Liver (tissue), 9 donors: ENCODE data around the gene STK33. TPM values are rescaled to one million over a fixed set of nuclear protein-coding genes. Genes with fewer than 3 reads are reported as not detected.

ENCODE experiments used
- DNase-seq: peaks from one replicate; pipeline ENCODE4 v3.0.0-alpha.2; 2017; ENCODE audit warnings: low spot score
- H3K27ac ChIP-seq, 2 donors: one replicate each; pipeline ENCODE4 v1.7.0; 2013; ENCODE audit warnings: inconsistent platforms in 2 of 2, low read length in 2 of 2, control low read depth in 1 of 2, low read depth in 1 of 2, mild to moderate bottlenecking in 1 of 2
- H3K27me3 ChIP-seq, 4 donors: one replicate each; pipeline versions ENCODE4 v1.6.1 to v1.7.0; 2013; ENCODE audit warnings: low read length in 3 of 4, inconsistent platforms in 1 of 4, mild to moderate bottlenecking in 1 of 4, moderate library complexity in 1 of 4; ENCODE audit not compliant: control insufficient read depth in 4 of 4, insufficient read depth in 4 of 4
- H3K36me3 ChIP-seq, 4 donors: one replicate each; pipeline versions ENCODE4 v1.6.1 to v1.7.0; 2013; ENCODE audit warnings: low read length in 3 of 4, mild to moderate bottlenecking in 3 of 4, low read depth in 1 of 4, moderate library complexity in 1 of 4; ENCODE audit not compliant: control insufficient read depth in 4 of 4, insufficient read depth in 3 of 4
- H3K4me1 ChIP-seq, 4 donors: one replicate each; pipeline versions ENCODE4 v1.6.1 to v1.7.0; 2013; ENCODE audit warnings: low read length in 3 of 4, mild to moderate bottlenecking in 3 of 4, moderate library complexity in 1 of 4; ENCODE audit not compliant: control insufficient read depth in 4 of 4, insufficient read depth in 4 of 4
- H3K4me3 ChIP-seq, 3 donors: one replicate each; pipeline versions ENCODE4 v1.6.1 to v1.7.0; 2013; ENCODE audit warnings: low read length in 3 of 3, control low read depth in 1 of 3, low read depth in 1 of 3, mild to moderate bottlenecking in 1 of 3
- H3K9ac ChIP-seq, 2 donors: one replicate each; pipeline ENCODE4 v1.7.0; 2013; ENCODE audit warnings: low read length in 2 of 2, mild to moderate bottlenecking in 2 of 2, moderate library complexity in 2 of 2, control low read depth in 1 of 2, low read depth in 1 of 2
- H3K9me3 ChIP-seq, 4 donors: one replicate each; pipeline versions ENCODE4 v1.6.1 to v1.7.0; 2013; ENCODE audit warnings: low read length in 3 of 4; ENCODE audit not compliant: control insufficient read depth in 4 of 4
- FOXA1 ChIP-seq: IDR thresholded peaks from 2 replicates; pipeline ENCODE4 v1.6.1; 2016; ENCODE audit warnings: antibody characterized with exemption
- FOXA2 ChIP-seq: IDR thresholded peaks from 2 replicates; pipeline ENCODE4 v1.6.1; 2016; ENCODE audit warnings: antibody characterized with exemption
- GABPA ChIP-seq, 2 donors: IDR thresholded peaks in 1 of 2; conservative IDR thresholded peaks in 1 of 2; 2 replicates each; pipeline ENCODE4 v1.6.1; 2016; ENCODE audit warnings: antibody characterized with exemption in 2 of 2, mild to moderate bottlenecking in 1 of 2, moderate library complexity in 1 of 2
- HNF4A ChIP-seq, 2 donors: conservative IDR thresholded peaks; 2 replicates each; pipeline ENCODE4 v1.6.1; 2016; ENCODE audit warnings: antibody characterized with exemption in 2 of 2, mild to moderate bottlenecking in 2 of 2
- HNF4G ChIP-seq: IDR thresholded peaks from 2 replicates; pipeline ENCODE4 v1.6.1; 2016; ENCODE audit warnings: antibody characterized with exemption
- JUND ChIP-seq, 2 donors: IDR thresholded peaks; 2 replicates each; pipeline ENCODE4 v1.6.1; 2016; ENCODE audit warnings: antibody characterized with exemption in 2 of 2
- NR2F2 ChIP-seq: IDR thresholded peaks from 2 replicates; pipeline ENCODE4 v1.6.1; 2016; ENCODE audit warnings: antibody characterized with exemption
- RAD21 ChIP-seq, 2 donors: IDR thresholded peaks; 2 replicates each; pipeline ENCODE4 v1.6.1; 2016; ENCODE audit warnings: antibody characterized with exemption in 2 of 2, mild to moderate bottlenecking in 2 of 2
- RXRA ChIP-seq, 2 donors: IDR thresholded peaks; 2 replicates each; pipeline ENCODE4 v1.6.1; 2017 to 2018; ENCODE audit warnings: antibody characterized with exemption in 2 of 2, mild to moderate bottlenecking in 1 of 2
- SP1 ChIP-seq: IDR thresholded peaks from 2 replicates; pipeline ENCODE4 v1.6.1; 2018; ENCODE audit warnings: antibody characterized with exemption, mild to moderate bottlenecking
- YY1 ChIP-seq: IDR thresholded peaks from 2 replicates; pipeline ENCODE4 v1.6.1; 2016; ENCODE audit warnings: antibody characterized with exemption, mild to moderate bottlenecking
- whole genome bisulfite sequencing: extraction: QIAGEN DNeasy Blood & Tissue Kit; methylation state at CpG from one replicate; pipeline ENCODE4 v1.1.7; 2013; 5-methylcytosine and 5-hydroxymethylcytosine counted together
- polyA plus RNA-seq, 2 donors: library from polyadenylated mRNA; stranded (reverse) in 1 of 2; unstranded in 1 of 2; fragments of 200-250 nt in 1 of 2; fragments of >200 nt in 1 of 2; fragmentation: Nextera tagmentation in 1 of 2; extraction: Ambion mirVana in 1 of 2; gene quantifications; one replicate each; pipeline versions ENCODE4 v1.2.1 to v1.2.3, GENCODE V29; 2013 to 2015
- total RNA-seq, 2 donors: library from RNA; depleted of rRNA; stranded (reverse); fragments of >200 nt; gene quantifications; one replicate each; pipeline ENCODE4 v1.2.3, GENCODE V29; 2014
- TF ChIP-seq, protein P1 (sequence below): IDR thresholded peaks from 2 replicates; pipeline ENCODE4 v1.6.1; 2016; ENCODE audit warnings: antibody characterized with exemption
- TF ChIP-seq, protein P2 (sequence below): IDR thresholded peaks from 2 replicates; pipeline ENCODE4 v1.6.1; 2016; ENCODE audit warnings: antibody characterized with exemption, mild to moderate bottlenecking
- TF ChIP-seq, protein P3 (sequence below): fragments of 150-350 bp; IDR thresholded peaks from 2 replicates; pipeline ENCODE4 v1.5.1; 2017; ENCODE audit warnings: improper control_type of control experiment, low read depth, low read length; ENCODE audit not compliant: missing input control
- TF ChIP-seq, protein P4 (sequence below): IDR thresholded peaks from 2 replicates; pipeline ENCODE4 v1.6.1; 2016; ENCODE audit warnings: antibody characterized with exemption
- donor health status: healthy.
- donor health status: healthy.
- donor health status: healthy.
- donor health status: healthy.
- donor health status: healthy.

The STK33 gene
- total and polyA plus RNA-seq, 4 donors = 0.09 to 1.1 (median 0.52) TPM

DNA sequence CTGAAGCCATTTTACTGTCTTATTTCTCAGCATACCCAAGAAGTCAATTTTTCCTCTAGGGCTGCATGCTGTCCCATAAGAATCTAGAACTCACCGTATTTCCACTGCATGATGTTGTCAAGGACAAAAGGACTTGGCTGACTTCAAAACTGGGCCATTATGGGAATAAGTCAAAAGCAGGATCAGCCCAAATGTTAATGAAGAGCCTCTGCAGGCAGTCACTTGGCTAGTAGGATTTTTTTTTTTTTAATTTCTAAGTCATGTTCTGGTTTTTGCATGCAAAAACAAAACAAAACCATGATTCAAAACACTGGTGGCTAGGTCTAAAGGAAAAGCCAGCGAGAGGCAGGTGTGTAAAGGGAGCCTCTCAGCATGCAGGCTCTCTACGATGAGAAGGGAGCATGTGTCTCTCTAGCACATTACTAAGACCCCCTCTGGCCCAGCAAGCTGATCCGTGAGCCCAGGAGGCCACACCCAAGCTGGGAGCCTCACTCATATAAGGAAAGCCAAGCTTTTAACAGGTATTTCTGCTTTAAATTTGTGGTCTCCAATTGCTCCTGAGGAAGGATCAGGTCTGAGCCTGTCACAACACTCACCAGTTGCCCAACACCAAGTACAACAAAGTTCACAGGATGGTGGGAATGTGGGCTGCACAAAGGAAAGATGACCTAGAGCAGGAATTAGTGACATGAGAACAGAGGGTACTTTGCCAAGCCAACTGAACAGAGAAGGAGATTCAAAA, 21.4 kb upstream of the STK33 start (continued):
- TF ChIP-seq, protein P1, sequence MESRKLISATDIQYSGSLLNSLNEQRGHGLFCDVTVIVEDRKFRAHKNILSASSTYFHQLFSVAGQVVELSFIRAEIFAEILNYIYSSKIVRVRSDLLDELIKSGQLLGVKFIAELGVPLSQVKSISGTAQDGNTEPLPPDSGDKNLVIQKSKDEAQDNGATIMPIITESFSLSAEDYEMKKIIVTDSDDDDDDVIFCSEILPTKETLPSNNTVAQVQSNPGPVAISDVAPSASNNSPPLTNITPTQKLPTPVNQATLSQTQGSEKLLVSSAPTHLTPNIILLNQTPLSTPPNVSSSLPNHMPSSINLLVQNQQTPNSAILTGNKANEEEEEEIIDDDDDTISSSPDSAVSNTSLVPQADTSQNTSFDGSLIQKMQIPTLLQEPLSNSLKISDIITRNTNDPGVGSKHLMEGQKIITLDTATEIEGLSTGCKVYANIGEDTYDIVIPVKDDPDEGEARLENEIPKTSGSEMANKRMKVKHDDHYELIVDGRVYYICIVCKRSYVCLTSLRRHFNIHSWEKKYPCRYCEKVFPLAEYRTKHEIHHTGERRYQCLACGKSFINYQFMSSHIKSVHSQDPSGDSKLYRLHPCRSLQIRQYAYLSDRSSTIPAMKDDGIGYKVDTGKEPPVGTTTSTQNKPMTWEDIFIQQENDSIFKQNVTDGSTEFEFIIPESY = no peak

DNA sequence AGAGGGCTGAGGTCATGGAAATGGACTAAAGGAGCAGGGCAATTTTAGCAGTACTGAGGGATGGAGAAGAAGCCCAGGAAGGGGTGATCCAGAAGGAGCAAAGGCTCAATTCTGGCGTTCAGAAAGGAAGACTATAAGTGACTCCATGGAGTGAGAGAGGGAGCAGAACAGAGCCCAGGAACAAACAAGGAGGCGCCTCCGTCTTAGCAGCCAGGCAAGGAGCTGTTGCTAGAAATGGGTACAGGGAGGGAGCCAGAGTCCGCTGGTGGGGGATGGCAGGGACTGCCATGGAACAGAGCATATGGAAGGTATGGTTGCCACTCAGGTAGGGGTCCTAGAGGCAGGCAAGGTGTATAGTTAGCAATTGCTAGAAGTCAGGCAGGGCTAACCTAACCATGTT, 20.5 kb upstream of the STK33 start:
- H3K36me3 ChIP-seq = peaks cover 4 to 45% (median 17%) of the 10 kb centered on the region in 4 donors
- no peak overlapping the region for H3K27ac ChIP-seq
- DNase-seq = no peak
- no peaks in the 10 kb centered on the region for H3K9me3 ChIP-seq
- no peak for TF ChIP-seq RXRA (IDR thresholded peaks at IDR 0.05)
- TF ChIP-seq JUND (IDR thresholded peaks at IDR 0.05) = no peak
- TF ChIP-seq, protein P2, sequence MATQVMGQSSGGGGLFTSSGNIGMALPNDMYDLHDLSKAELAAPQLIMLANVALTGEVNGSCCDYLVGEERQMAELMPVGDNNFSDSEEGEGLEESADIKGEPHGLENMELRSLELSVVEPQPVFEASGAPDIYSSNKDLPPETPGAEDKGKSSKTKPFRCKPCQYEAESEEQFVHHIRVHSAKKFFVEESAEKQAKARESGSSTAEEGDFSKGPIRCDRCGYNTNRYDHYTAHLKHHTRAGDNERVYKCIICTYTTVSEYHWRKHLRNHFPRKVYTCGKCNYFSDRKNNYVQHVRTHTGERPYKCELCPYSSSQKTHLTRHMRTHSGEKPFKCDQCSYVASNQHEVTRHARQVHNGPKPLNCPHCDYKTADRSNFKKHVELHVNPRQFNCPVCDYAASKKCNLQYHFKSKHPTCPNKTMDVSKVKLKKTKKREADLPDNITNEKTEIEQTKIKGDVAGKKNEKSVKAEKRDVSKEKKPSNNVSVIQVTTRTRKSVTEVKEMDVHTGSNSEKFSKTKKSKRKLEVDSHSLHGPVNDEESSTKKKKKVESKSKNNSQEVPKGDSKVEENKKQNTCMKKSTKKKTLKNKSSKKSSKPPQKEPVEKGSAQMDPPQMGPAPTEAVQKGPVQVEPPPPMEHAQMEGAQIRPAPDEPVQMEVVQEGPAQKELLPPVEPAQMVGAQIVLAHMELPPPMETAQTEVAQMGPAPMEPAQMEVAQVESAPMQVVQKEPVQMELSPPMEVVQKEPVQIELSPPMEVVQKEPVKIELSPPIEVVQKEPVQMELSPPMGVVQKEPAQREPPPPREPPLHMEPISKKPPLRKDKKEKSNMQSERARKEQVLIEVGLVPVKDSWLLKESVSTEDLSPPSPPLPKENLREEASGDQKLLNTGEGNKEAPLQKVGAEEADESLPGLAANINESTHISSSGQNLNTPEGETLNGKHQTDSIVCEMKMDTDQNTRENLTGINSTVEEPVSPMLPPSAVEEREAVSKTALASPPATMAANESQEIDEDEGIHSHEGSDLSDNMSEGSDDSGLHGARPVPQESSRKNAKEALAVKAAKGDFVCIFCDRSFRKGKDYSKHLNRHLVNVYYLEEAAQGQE = no peak
- no peak for TF ChIP-seq FOXA1
- TF ChIP-seq RAD21 (IDR thresholded peaks at IDR 0.05) = no peak
- TF ChIP-seq SP1 = no peak
- TF ChIP-seq, protein P3, sequence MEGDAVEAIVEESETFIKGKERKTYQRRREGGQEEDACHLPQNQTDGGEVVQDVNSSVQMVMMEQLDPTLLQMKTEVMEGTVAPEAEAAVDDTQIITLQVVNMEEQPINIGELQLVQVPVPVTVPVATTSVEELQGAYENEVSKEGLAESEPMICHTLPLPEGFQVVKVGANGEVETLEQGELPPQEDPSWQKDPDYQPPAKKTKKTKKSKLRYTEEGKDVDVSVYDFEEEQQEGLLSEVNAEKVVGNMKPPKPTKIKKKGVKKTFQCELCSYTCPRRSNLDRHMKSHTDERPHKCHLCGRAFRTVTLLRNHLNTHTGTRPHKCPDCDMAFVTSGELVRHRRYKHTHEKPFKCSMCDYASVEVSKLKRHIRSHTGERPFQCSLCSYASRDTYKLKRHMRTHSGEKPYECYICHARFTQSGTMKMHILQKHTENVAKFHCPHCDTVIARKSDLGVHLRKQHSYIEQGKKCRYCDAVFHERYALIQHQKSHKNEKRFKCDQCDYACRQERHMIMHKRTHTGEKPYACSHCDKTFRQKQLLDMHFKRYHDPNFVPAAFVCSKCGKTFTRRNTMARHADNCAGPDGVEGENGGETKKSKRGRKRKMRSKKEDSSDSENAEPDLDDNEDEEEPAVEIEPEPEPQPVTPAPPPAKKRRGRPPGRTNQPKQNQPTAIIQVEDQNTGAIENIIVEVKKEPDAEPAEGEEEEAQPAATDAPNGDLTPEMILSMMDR = no peak
- no peak for TF ChIP-seq YY1
- TF ChIP-seq HNF4A (conservative IDR thresholded peaks at IDR 0.05) = no peak
- WGBS = 98% methylated on average over 4 of the region's 4 CpGs
- no peak overlapping the region for H3K9ac ChIP-seq
- H3K27me3 ChIP-seq = no peaks in the 10 kb centered on the region
- no peak overlapping the region for H3K4me3 ChIP-seq
- H3K4me1 ChIP-seq = no peaks in the 10 kb centered on the region

DNA sequence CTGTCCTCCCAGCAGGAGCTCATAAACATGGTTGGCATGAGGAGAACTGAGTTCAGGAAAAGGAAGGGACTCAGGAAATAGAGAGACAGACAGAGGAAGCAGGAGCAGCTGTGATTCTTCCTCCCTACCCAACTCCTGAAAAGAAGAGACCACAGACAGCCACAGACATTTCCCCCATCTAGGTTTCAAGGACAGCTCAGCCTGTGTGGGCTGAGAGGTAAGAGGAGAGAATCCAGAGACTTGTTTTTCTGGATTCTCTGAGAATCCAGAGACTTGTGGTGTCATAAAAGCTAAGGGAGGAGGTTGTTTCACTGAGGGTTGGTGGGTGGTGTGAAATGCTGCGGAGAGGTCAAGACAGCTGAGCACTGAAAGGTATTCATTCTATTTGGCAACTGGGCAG, 19.0 kb upstream of the STK33 start:
- Histone ChIP-seq H3K36me3 (peaks cover 4 to 31% (median 12%) of the 10 kb centered on the region in 4 donors), H3K4me1 (no peaks in the 10 kb centered on the region), H3K4me3 (no peak overlapping the region), H3K9ac (no peak overlapping the region), H3K9me3 (no peaks in the 10 kb centered on the region), H3K27ac (no peak overlapping the region), H3K27me3 (no peaks in the 10 kb centered on the region)
- 98% methylated on average over 1 of the region's 1 CpG for WGBS
- DNase-seq = no peak
- TF ChIP-seq FOXA2 = no peak
- no peak for TF ChIP-seq FOXA1
- TF ChIP-seq HNF4G = no peak
- no peak for TF ChIP-seq RAD21 (IDR thresholded peaks at IDR 0.05)
- no peak for TF ChIP-seq HNF4A (conservative IDR thresholded peaks at IDR 0.05)
- TF ChIP-seq, protein P3 = no peak
- TF ChIP-seq RXRA (IDR thresholded peaks at IDR 0.05) = no peak
- no peak for TF ChIP-seq JUND (IDR thresholded peaks at IDR 0.05)
- TF ChIP-seq, protein P4, sequence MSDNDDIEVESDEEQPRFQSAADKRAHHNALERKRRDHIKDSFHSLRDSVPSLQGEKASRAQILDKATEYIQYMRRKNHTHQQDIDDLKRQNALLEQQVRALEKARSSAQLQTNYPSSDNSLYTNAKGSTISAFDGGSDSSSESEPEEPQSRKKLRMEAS = no peak
- TF ChIP-seq SP1 = no peak
- no peak for TF ChIP-seq NR2F2
- TF ChIP-seq, protein P2 = no peak
- TF ChIP-seq GABPA (IDR thresholded peaks at IDR 0.05 in 1 of 2, conservative IDR thresholded peaks at IDR 0.05 in 1 of 2) = no peak
- TF ChIP-seq YY1 = no peak
